ENCODE measurements around the gene NAALADL1. TPM values are rescaled to one million over a fixed set of nuclear protein-coding genes. Genes with fewer than 3 reads are reported as not detected.

The NAALADL1 gene
- total and polyA plus RNA-seq, 2 experiments from 2014 or later = 11.1 to 13.7 TPM

DNA sequence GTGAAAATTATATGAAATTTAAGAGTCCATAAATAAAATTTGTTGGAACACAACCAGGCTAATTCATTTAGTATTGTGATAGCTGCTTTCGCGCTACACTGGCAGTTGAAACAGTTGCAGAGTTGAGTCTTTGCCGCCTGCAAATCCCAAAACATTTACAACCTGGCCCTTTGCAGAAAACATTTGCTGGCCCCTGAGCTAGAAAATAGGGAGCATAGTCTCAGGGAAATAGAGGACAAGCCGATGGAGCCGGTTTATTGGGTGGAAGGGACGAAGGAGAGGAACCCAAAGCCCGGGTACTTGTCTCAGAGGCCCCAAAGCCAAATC is 17.9 kb downstream of the NAALADL1 start:
- Histone ChIP-seq H3K79me2 (replicated peaks; ENCODE audit: insufficient read depth) (peaks cover 18% of the 10 kb centered on the region), H3K4me2 (peak overlapping the region; percentile 91), H2AFZ (no peak overlapping the region), H3K36me3 (ENCODE audit: insufficient read depth) (no peaks in the 10 kb centered on the region), H3F3A (replicated peaks; ENCODE audit: low read depth) (0 out of 2 replicates have a peak, but pooled peaks cover 11% of the 10 kb centered on the region), H3K9me2 (ENCODE audit: insufficient read depth) (no peaks in the 10 kb centered on the region), H3K4me1 (ENCODE audit: insufficient read depth) (no peaks in the 10 kb centered on the region; the same call in 1 of the 2 replicates), H4K20me1 (replicated peaks; ENCODE audit: insufficient read depth) (peaks cover 11% of the 10 kb centered on the region), H3K4me3 (peak overlapping the region; percentile 87), H3K27me3 (ENCODE audit: insufficient read depth) (no peaks in the 10 kb centered on the region), H3K27ac (ENCODE audit: low read depth) (peak overlapping the region; percentile 98)
- peaks cover 9% of the 10 kb centered on the region for H3K4me1 Mint-ChIP-seq
- peak overlapping the region; percentile 94 for H3K27ac Mint-ChIP-seq
- H3K27me3 Mint-ChIP-seq (ENCODE audit: insufficient read depth, low read depth, poor library complexity) = peaks cover 9% of the 10 kb centered on the region
- H3K36me3 Mint-ChIP-seq (ENCODE audit: low read depth) = peaks cover 17% of the 10 kb centered on the region
- DNase-seq (ENCODE audit: low spot score) (no peak), ATAC-seq (no peak)
- H3K4me3 Mint-ChIP-seq = peak overlapping the region; percentile 83
- no peaks in the 10 kb centered on the region for H3K9me3 Mint-ChIP-seq
- no peak for TF ChIP-seq STAT1 (IDR thresholded peaks at IDR 0.05; ENCODE audit: unreplicated experiment)
- no peak for TF ChIP-seq ZNF114 (CRISPR knock-in tag; IDR thresholded peaks at IDR 0.05)
- TF ChIP-seq ZNF462 (CRISPR knock-in tag; IDR thresholded peaks at IDR 0.05) = no peak

GRCh38 chr11:65036931-65037330 is 21.4 kb downstream of the NAALADL1 start:
- 0 out of 2 replicates have a peak, but pooled peaks cover 7% of the 10 kb centered on the region for H3F3A ChIP-seq (replicated peaks; ENCODE audit: low read depth)
- no peaks in the 10 kb centered on the region for H3K9me3 Mint-ChIP-seq
- H3K4me1 Mint-ChIP-seq = no peaks in the 10 kb centered on the region; the same call in 2 of the 3 replicates
- H3K4me3 ChIP-seq = no peak overlapping the region
- H3K36me3 Mint-ChIP-seq (ENCODE audit: low read depth) = no peaks in the 10 kb centered on the region
- H3K36me3 ChIP-seq (ENCODE audit: insufficient read depth) = no peaks in the 10 kb centered on the region
- DNase-seq (ENCODE audit: low spot score) (no peak), ATAC-seq (no peak)
- H3K4me2 ChIP-seq = no peak overlapping the region
- peaks cover 2% of the 10 kb centered on the region; the same call in 1 of the 2 replicates for H3K79me2 ChIP-seq (replicated peaks; ENCODE audit: insufficient read depth)
- H3K4me1 ChIP-seq (ENCODE audit: insufficient read depth) = no peaks in the 10 kb centered on the region
- no peak overlapping the region for H3K27ac ChIP-seq (ENCODE audit: low read depth)
- H3K27me3 Mint-ChIP-seq (ENCODE audit: insufficient read depth, low read depth, poor library complexity) = peaks cover 5% of the 10 kb centered on the region
- no peaks in the 10 kb centered on the region for H3K27me3 ChIP-seq (ENCODE audit: insufficient read depth)
- no peak overlapping the region for H2AFZ ChIP-seq
- no peak overlapping the region for H3K4me3 Mint-ChIP-seq
- no peaks in the 10 kb centered on the region for H4K20me1 ChIP-seq (replicated peaks; ENCODE audit: insufficient read depth)
- H3K27ac Mint-ChIP-seq = no peak overlapping the region
- H3K9me2 ChIP-seq (ENCODE audit: insufficient read depth) = no peaks in the 10 kb centered on the region
- no peak for TF ChIP-seq EZH2 (IDR thresholded peaks at IDR 0.05; ENCODE audit: low read depth, unreplicated experiment)
- no peak for TF ChIP-seq CTCF (conservative IDR thresholded peaks at IDR 0.05; ENCODE audit: low read depth in 2 of 2)
- no peak for TF ChIP-seq STAT1 (IDR thresholded peaks at IDR 0.05; ENCODE audit: unreplicated experiment)
- TF ChIP-seq JUNB (IDR thresholded peaks at IDR 0.05; ENCODE audit: unreplicated experiment) = no peak
- TF ChIP-seq ZNF114 (CRISPR knock-in tag; IDR thresholded peaks at IDR 0.05) = no peak
- no peak for TF ChIP-seq POLR2AphosphoS5 (IDR thresholded peaks at IDR 0.05; ENCODE audit: low read depth)
- no peak for TF ChIP-seq NANOG (IDR thresholded peaks at IDR 0.05; ENCODE audit: borderline replicate concordance)
- no peak for TF ChIP-seq ZNF331 (CRISPR knock-in tag; IDR thresholded peaks at IDR 0.05; ENCODE audit: low read depth)
- TF ChIP-seq ETS1 (IDR thresholded peaks at IDR 0.05) = no peak
